H1 (cell line): ENCODE results near the gene TMEM63A. TPM values are rescaled to one million over a fixed set of nuclear protein-coding genes. Genes with fewer than 3 reads are reported as not detected.

ENCODE experiments used
- CTCF ChIA-PET: fragments of 300-600 bp; sonication (Branson Sonifier 250); formaldehyde crosslinking; loops from one replicate; lab custom pipeline; 2021; ENCODE audit not compliant: partially characterized antibody; lab: Charles Lee
- POLR2A ChIA-PET: fragments of 300-600 bp; sonication (Branson Sonifier 250); formaldehyde crosslinking; loops from one replicate; lab custom pipeline; 2021; ENCODE audit warnings: inconsistent platforms; ENCODE audit not compliant: partially characterized antibody; lab: Charles Lee
- DNase-seq, 2 experiments: peaks; one replicate each; pipeline versions ENCODE4 v3.0.0 to v3.0.0-alpha.2; 2010 to 2022; ENCODE audit warnings: low spot score in 2 of 2, low read depth in 1 of 2, mixed read lengths in 1 of 2
- FAIRE-seq: peaks from 2 replicates; lab custom pipeline; 2011; peaks lifted over from hg19 to GRCh38; lab: Jason Lieb, UNC
- H2AFZ ChIP-seq: 2 replicates; pipeline ENCODE4 v1.8.1; 2012; ENCODE audit warnings: low read length, inconsistent platforms
- H2AK5ac ChIP-seq: 2 replicates; pipeline ENCODE4 v1.6.1; 2013; ENCODE audit warnings: low read depth, low read length
- H2BK120ac ChIP-seq: replicated peaks from 2 replicates; pipeline ENCODE3; 2013; ENCODE audit warnings: low read depth, low read length, inconsistent platforms
- H2BK12ac ChIP-seq: 2 replicates; pipeline ENCODE4 v1.6.1; 2013; ENCODE audit warnings: low read depth, low read length
- H2BK15ac ChIP-seq: 2 replicates; pipeline ENCODE4 v1.6.1; 2013; ENCODE audit warnings: low read length
- H2BK20ac ChIP-seq: 2 replicates; pipeline ENCODE4 v1.6.1; 2013; ENCODE audit warnings: low read length
- H2BK5ac ChIP-seq: 2 replicates; pipeline ENCODE4 v1.6.1; 2013; ENCODE audit warnings: low read depth, low read length
- H3K14ac ChIP-seq: 2 replicates; pipeline ENCODE4 v1.6.1; 2013; ENCODE audit warnings: inconsistent platforms; ENCODE audit not compliant: insufficient read length
- H3K18ac ChIP-seq: 2 replicates; pipeline ENCODE4 v1.6.1; 2013; ENCODE audit warnings: low read length; ENCODE audit errors: extremely low read depth
- H3K23ac ChIP-seq: 2 replicates; pipeline ENCODE4 v1.6.1; 2013; ENCODE audit warnings: inconsistent platforms; ENCODE audit not compliant: insufficient read length
- H3K23me2 ChIP-seq: 2 replicates; pipeline ENCODE4 v1.6.1; 2013; ENCODE audit warnings: low read depth, low read length
- H3K27ac ChIP-seq: 2 replicates; pipeline ENCODE4 v1.6.1; 2011; ENCODE audit warnings: low read depth, low read length, inconsistent platforms
- H3K27me3 ChIP-seq, 4 experiments: replicated peaks in 1 of 4; 1 replicate in 1 of 4; 2 replicates in 3 of 4; pipeline versions ENCODE4 v1.6.1 to v1.8.1; 2011 to 2013; ENCODE audit warnings: low read length in 3 of 4, mild to moderate bottlenecking in 3 of 4, inconsistent platforms in 2 of 4, mixed read lengths in 2 of 4, moderate library complexity in 1 of 4; ENCODE audit not compliant: control insufficient read depth in 3 of 4, insufficient read depth in 3 of 4; ENCODE audit errors: extremely low read depth in 1 of 4
- H3K36me3 ChIP-seq, 4 experiments: 2 replicates each; pipeline versions ENCODE4 v1.6.1 to v1.8.1; 2011 to 2013; ENCODE audit warnings: mild to moderate bottlenecking in 4 of 4, low read length in 3 of 4, moderate library complexity in 2 of 4, control low read depth in 1 of 4, inconsistent platforms in 1 of 4; ENCODE audit not compliant: insufficient read depth in 4 of 4, control insufficient read depth in 2 of 4
- H3K4ac ChIP-seq: replicated peaks from 2 replicates; pipeline ENCODE3; 2013; ENCODE audit warnings: low read length, low read depth, mixed read lengths, inconsistent platforms; ENCODE audit not compliant: insufficient read length
- H3K4me1 ChIP-seq, 4 experiments: replicated peaks in 1 of 4; 1 replicate in 1 of 4; 2 replicates in 3 of 4; pipeline versions ENCODE4 v1.6.1 to v1.8.1; 2011 to 2013; ENCODE audit warnings: low read length in 3 of 4, inconsistent platforms in 2 of 4, mixed read lengths in 1 of 4; ENCODE audit not compliant: insufficient read depth in 4 of 4, control insufficient read depth in 3 of 4
- H3K4me2 ChIP-seq, 2 experiments: 2 replicates each; pipeline versions ENCODE4 v1.6.1 to v1.8.1; 2011 to 2013; ENCODE audit warnings: low read depth in 2 of 2, low read length in 2 of 2, control low read depth in 1 of 2, inconsistent platforms in 1 of 2, mild to moderate bottlenecking in 1 of 2; ENCODE audit not compliant: insufficient read depth in 1 of 2
- H3K4me3 ChIP-seq, 4 experiments: fragments of 200-600, 300-600 bp in 1 of 4; sonication (generic), shearing (Covaris generic), sonication (Bioruptor Twin) in 1 of 4; 2 replicates each; pipeline versions ENCODE4 v1.5.1 to v1.8.1; 2011 to 2016; ENCODE audit warnings: low read length in 4 of 4, low read depth in 3 of 4, control low read depth in 2 of 4, inconsistent platforms in 2 of 4, mild to moderate bottlenecking in 2 of 4, mixed read lengths in 1 of 4, moderate library complexity in 1 of 4; ENCODE audit not compliant: insufficient read depth in 2 of 4; ENCODE audit errors: extremely low read depth in 1 of 4
- H3K56ac ChIP-seq: replicated peaks from 2 replicates; pipeline ENCODE3; 2013; ENCODE audit warnings: low read depth, mild to moderate bottlenecking, mixed read lengths, low read length, inconsistent platforms; ENCODE audit not compliant: insufficient read length
- H3K79me1 ChIP-seq: 2 replicates; pipeline ENCODE4 v1.6.1; 2013; ENCODE audit warnings: low read depth, low read length, control low read depth
- H3K79me2 ChIP-seq, 2 experiments: 2 replicates each; pipeline versions ENCODE4 v1.6.1 to v1.8.1; 2012 to 2013; ENCODE audit warnings: low read length in 2 of 2, mild to moderate bottlenecking in 2 of 2, inconsistent platforms in 1 of 2; ENCODE audit not compliant: insufficient read depth in 2 of 2, control insufficient read depth in 1 of 2
- H3K9ac ChIP-seq, 4 experiments: replicated peaks in 1 of 4; 1 replicate in 1 of 4; 2 replicates in 3 of 4; pipeline versions ENCODE4 v1.6.1 to v1.8.1; 2011 to 2013; ENCODE audit warnings: low read depth in 3 of 4, low read length in 3 of 4, control low read depth in 2 of 4, mild to moderate bottlenecking in 2 of 4, moderate library complexity in 2 of 4, inconsistent platforms in 1 of 4; ENCODE audit errors: extremely low read depth in 1 of 4
- H3K9me3 ChIP-seq, 2 experiments: 2 replicates each; pipeline versions ENCODE4 v1.6.1 to v1.8.1; 2012 to 2013; ENCODE audit warnings: mild to moderate bottlenecking in 2 of 2, moderate library complexity in 2 of 2, control low read depth in 1 of 2, inconsistent platforms in 1 of 2, low read depth in 1 of 2, low read length in 1 of 2, mixed read lengths in 1 of 2; ENCODE audit not compliant: insufficient read depth in 2 of 2
- H4K20me1 ChIP-seq, 2 experiments: replicated peaks in 1 of 2; 2 replicates each; pipeline versions ENCODE3 to v1.8.1; 2011 to 2013; ENCODE audit warnings: inconsistent platforms in 2 of 2, low read length in 2 of 2, mild to moderate bottlenecking in 1 of 2; ENCODE audit not compliant: insufficient read depth in 2 of 2, control insufficient read depth in 1 of 2
- H4K5ac ChIP-seq: 2 replicates; pipeline ENCODE4 v1.6.1; 2013; ENCODE audit warnings: low read length, low read depth, mixed read lengths, inconsistent platforms; ENCODE audit not compliant: insufficient read length
- H4K8ac ChIP-seq: 2 replicates; pipeline ENCODE4 v1.8.0; 2013; ENCODE audit warnings: mild to moderate bottlenecking, moderate library complexity, low read length, inconsistent platforms; ENCODE audit not compliant: insufficient read depth; ENCODE audit errors: extremely low read depth
- H4K91ac ChIP-seq: replicated peaks from 2 replicates; pipeline ENCODE3; 2013; ENCODE audit warnings: low read length, mixed read lengths, inconsistent platforms; ENCODE audit not compliant: insufficient read length
- GTF2F1 ChIP-seq: IDR thresholded peaks from 2 replicates; pipeline ENCODE4 v1.6.1; 2012; ENCODE audit warnings: low read depth, low read length, improper control_type of control experiment, borderline replicate concordance
- HDAC2 ChIP-seq, 2 experiments: fragments of 300-600 bp in 1 of 2; sonication (generic) in 1 of 2; IDR thresholded peaks; 2 replicates each; pipeline ENCODE4 v1.6.1; 2011 to 2012; ENCODE audit warnings: low read depth in 2 of 2, low read length in 2 of 2, mild to moderate bottlenecking in 2 of 2, moderate library complexity in 2 of 2, borderline replicate concordance in 1 of 2, inconsistent platforms in 1 of 2
- KDM4A ChIP-seq: IDR thresholded peaks from one replicate; pipeline ENCODE4 v1.7.1; 2012; ENCODE audit warnings: low read depth, mild to moderate bottlenecking, moderate library complexity, low read length, inconsistent platforms; ENCODE audit not compliant: severe bottlenecking
- WGBS, 2 experiments: shearing (Covaris generic) in 1 of 2; methylation state at CpG; one replicate each; pipeline versions ENCODE4 v1.1.6 to v1.1.7; 2013 to 2015; ENCODE audit warnings: low lambda C conversion rate in 2 of 2, mixed read lengths in 2 of 2, inconsistent platforms in 1 of 2, low coverage in 1 of 2, missing lambda C conversion rate in 1 of 2; ENCODE audit not compliant: insufficient replicate concordance in 2 of 2, insufficient coverage in 1 of 2, insufficient read length in 1 of 2; ENCODE audit errors: extremely low coverage in 1 of 2, missing lambda C conversion rate in 1 of 2; 5-methylcytosine and 5-hydroxymethylcytosine counted together
- polyA plus RNA-seq, 7 experiments: library from polyadenylated mRNA; depleted of rRNA in 3 of 7; stranded (reverse) in 5 of 7; unstranded in 2 of 7; fragments of >200 nt in 5 of 7; fragments of 200-250 nt in 2 of 7; gene quantifications; 1 replicate in 5 of 7; 2 replicates in 1 of 7; 4 replicates in 1 of 7; pipeline versions ENCODE4 v1.2.1 to v1.2.3, GENCODE V29; 2011 to 2013; ENCODE audit warnings: missing spikeins in 2 of 7, mixed read lengths in 2 of 7
- total RNA-seq: library from RNA; stranded (reverse); fragmentation: NEBNext Ultra II Directional; extraction: Animal tissue kit (Norgen Biotek cat#: 25700); gene quantifications from 2 replicates; pipeline ENCODE4 v1.2.1, GENCODE V29; 2021

Gene TMEM63A
- total and polyA plus RNA-seq, 2 of the 8 experiments (the other 6 are each of a cell fraction or from before 2014, with no cell fraction given) = 26.1 to 55.4 TPM

- peaks cover 0 to 3% (median 0%) of the 10 kb centered on the region in 4 experiments; a peak in 3 of 7 replicates for H3K4me1 ChIP-seq
- no peak overlapping the region for H2BK15ac ChIP-seq
- H3K14ac ChIP-seq = no peak overlapping the region
- no peaks in the 10 kb centered on the region for H3K79me2 ChIP-seq
- H3K4me2 ChIP-seq = no peak overlapping the region
- no peak overlapping the region for H2BK120ac ChIP-seq
- H3K4ac ChIP-seq = no peak overlapping the region
- no peak for FAIRE-seq
- DNase-seq = no peak
- no peak overlapping the region for H3K9ac ChIP-seq
- H2BK12ac ChIP-seq = no peak overlapping the region
- H3K79me1 ChIP-seq = peaks cover 14% of the 10 kb centered on the region
- H3K27ac ChIP-seq = no peak overlapping the region
- peaks cover 0 to 13% (median 0%) of the 10 kb centered on the region in 4 experiments; a peak in 3 of 8 replicates for H3K36me3 ChIP-seq
- CTCF ChIA-PET = interaction anchor here (0.9 to 21.3 kb wide), 6 partner anchors 14 to 101 kb away, joined by 3 to 406 read pairs (median 4); partner anchors contain the start of gene LEFTY1
- H3K27me3 ChIP-seq = no peaks in the 10 kb centered on the region
- no peak overlapping the region for H3K18ac ChIP-seq
- peaks cover 0 to 8% of the 10 kb centered on the region in 2 experiments for H4K20me1 ChIP-seq
- no peak for TF ChIP-seq HDAC2 (IDR thresholded peaks at IDR 0.05; ENCODE audit: borderline replicate concordance in 1 of 2, low read depth in 2 of 2, low read length in 2 of 2)
- TF ChIP-seq KDM4A = no peak
- TF ChIP-seq GTF2F1 = no peak
- H3K23me2 ChIP-seq = no peaks in the 10 kb centered on the region; the same call in 1 of the 2 replicates
- WGBS, 2 experiments = 95% methylated on average over 11 of the region's 11 CpGs; no CpG with 5 or more reads in 1 of the 2 experiments
- no peak overlapping the region for H4K5ac ChIP-seq
- no peak overlapping the region for H2AFZ ChIP-seq
- H3K4me3 ChIP-seq = no peak overlapping the region
- H4K91ac ChIP-seq = no peak overlapping the region
- no peak overlapping the region for H3K23ac ChIP-seq
- POLR2A ChIA-PET = interaction anchor here (1.2 to 4.6 kb wide), 2 partner anchors 7 to 42 kb away, joined by 3 to 27 read pairs; partner anchors contain the start of gene TMEM63A
- no peak overlapping the region for H2BK20ac ChIP-seq
- no peak overlapping the region; the same call in 1 of the 2 replicates for H2BK5ac ChIP-seq
- no peak overlapping the region for H4K8ac ChIP-seq
- no peaks in the 10 kb centered on the region for H3K9me3 ChIP-seq
- H2AK5ac ChIP-seq = no peak overlapping the region
- no peak overlapping the region for H3K56ac ChIP-seq
Observed at GRCh38 chr1:225874431-225874830, 7.7 kb downstream of the TMEM63A start.
